ENCODE measurements around the gene FAH. TPM values are rescaled to one million over a fixed set of nuclear protein-coding genes. Genes with fewer than 3 reads are reported as not detected.
"Not testable (repeated sequence)": the region's sequence is repeated elsewhere in the genome, so short reads cannot be mapped to it uniquely, and the experiment has no call there.

Gene FAH
- total RNA-seq, 2 donors from 2014 or later, result 16.0 to 39.8 TPM

DNA sequence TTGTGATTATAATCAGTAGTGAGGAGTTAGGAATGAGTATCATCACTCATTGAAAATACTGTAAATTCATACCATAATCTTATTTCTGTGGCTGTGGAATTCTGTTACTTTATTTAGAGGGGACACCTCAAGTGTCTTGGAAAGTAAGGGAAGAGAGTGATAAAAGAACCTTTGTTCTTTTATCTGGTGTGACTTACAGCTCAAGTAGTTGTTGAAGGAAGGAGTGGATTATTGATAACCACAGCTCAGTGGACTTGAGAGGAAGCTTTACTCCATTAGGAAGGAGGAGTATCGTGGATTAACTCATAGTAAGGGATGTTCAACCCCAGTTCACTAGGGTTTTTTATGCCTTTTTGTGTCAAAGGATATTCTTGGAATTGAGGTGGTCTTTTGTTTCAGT is 32.2 kb upstream of the FAH start:
- no peak overlapping the region for H3K27ac ChIP-seq
- intact Hi-C loops (cut with DNase I), result no loop called here
- no peaks in the 10 kb centered on the region for H3K36me3 ChIP-seq
- H3K9ac ChIP-seq (ENCODE audit: low read depth in 2 of 2, low read length in 2 of 2), result no peak overlapping the region
- TF ChIP-seq, protein P1, sequence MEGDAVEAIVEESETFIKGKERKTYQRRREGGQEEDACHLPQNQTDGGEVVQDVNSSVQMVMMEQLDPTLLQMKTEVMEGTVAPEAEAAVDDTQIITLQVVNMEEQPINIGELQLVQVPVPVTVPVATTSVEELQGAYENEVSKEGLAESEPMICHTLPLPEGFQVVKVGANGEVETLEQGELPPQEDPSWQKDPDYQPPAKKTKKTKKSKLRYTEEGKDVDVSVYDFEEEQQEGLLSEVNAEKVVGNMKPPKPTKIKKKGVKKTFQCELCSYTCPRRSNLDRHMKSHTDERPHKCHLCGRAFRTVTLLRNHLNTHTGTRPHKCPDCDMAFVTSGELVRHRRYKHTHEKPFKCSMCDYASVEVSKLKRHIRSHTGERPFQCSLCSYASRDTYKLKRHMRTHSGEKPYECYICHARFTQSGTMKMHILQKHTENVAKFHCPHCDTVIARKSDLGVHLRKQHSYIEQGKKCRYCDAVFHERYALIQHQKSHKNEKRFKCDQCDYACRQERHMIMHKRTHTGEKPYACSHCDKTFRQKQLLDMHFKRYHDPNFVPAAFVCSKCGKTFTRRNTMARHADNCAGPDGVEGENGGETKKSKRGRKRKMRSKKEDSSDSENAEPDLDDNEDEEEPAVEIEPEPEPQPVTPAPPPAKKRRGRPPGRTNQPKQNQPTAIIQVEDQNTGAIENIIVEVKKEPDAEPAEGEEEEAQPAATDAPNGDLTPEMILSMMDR (IDR thresholded peaks at IDR 0.05), result no peak
- no peaks in the 10 kb centered on the region for H3K9me3 ChIP-seq
- no peaks in the 10 kb centered on the region for H3K4me1 ChIP-seq
- no peak for DNase-seq
- H3K4me3 ChIP-seq, result no peak overlapping the region
- no peaks in the 10 kb centered on the region for H3K27me3 ChIP-seq

DNA sequence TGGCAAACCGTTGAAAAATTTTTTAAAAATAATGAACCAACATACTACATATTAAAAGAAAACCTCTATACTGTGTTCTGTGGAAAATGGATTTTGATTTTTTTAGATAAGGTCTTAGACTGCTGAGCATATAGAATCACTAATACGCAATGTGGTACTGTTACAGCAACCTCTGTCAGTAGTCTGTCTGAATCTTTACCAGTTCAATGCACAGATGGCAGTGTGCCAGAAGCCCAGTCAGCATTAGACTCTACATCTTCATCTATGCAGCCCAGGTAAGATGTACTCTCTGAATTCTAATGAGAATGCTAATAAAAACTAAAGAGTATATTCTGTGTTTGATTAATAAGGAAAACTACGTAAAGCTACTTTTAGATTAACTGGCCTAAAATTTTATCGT is 31.3 kb upstream of the FAH start:
- H3K4me3 ChIP-seq, result no peak overlapping the region
- no peak for DNase-seq
- no peaks in the 10 kb centered on the region for H3K27me3 ChIP-seq
- TF ChIP-seq, protein P1 (IDR thresholded peaks at IDR 0.05), result no peak
- H3K27ac ChIP-seq, result no peak overlapping the region
- no peaks in the 10 kb centered on the region for H3K36me3 ChIP-seq
- no peaks in the 10 kb centered on the region for H3K4me1 ChIP-seq
- no peaks in the 10 kb centered on the region for H3K9me3 ChIP-seq
- H3K9ac ChIP-seq (ENCODE audit: low read depth in 2 of 2, low read length in 2 of 2), result no peak overlapping the region
- intact Hi-C loops (cut with DNase I), result no loop called here

DNA sequence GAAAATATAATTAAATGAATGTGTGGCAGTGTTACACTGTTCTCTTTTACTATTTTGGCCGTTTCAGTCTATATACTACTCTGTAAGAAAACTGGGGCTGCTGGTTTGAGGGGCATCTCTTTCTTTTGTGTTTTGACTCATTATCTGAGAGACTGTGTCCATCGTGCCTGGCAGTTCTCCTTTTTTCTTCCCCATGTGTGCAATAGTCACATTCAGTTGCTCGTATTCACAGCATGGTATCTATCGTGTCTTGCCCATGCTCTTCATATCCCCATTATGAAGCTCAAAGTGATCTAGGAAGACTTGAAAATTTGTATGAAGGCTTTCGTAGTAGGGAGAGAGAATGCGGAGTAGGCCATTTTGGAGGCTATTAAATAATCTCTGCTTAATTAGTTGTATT is 29.8 kb upstream of the FAH start:
- intact Hi-C loops (cut with DNase I), result no loop called here
- TF ChIP-seq, protein P1 (IDR thresholded peaks at IDR 0.05), result no peak
- Histone ChIP-seq H3K9me3 (no peaks in the 10 kb centered on the region), H3K36me3 (no peaks in the 10 kb centered on the region), H3K4me1 (no peaks in the 10 kb centered on the region), H3K27me3 (no peaks in the 10 kb centered on the region), H3K9ac (ENCODE audit: low read depth in 2 of 2, low read length in 2 of 2) (no peak overlapping the region), H3K27ac (no peak overlapping the region), H3K4me3 (no peak overlapping the region)
- no peak for DNase-seq

DNA sequence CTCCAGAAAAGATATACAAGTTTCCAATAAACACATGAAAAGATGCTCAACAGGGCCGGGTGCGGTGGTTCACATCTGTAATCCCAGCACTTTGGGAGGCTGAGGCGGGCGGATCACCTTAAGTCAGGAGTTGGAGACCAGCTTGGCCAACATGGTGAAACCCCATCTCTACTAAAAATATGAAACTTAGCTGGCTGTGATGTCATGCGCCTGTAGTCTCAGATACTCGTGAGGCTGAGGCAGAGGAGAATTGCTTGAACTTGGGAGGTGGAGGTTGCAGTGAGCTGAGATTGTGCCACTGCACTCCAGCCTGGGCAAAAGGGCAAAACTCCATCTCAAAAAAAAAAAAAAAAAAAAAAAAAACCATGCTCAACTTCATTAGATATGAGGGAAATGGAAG is 25.5 kb upstream of the FAH start:
- not testable (repeated sequence) for H3K36me3 ChIP-seq

DNA sequence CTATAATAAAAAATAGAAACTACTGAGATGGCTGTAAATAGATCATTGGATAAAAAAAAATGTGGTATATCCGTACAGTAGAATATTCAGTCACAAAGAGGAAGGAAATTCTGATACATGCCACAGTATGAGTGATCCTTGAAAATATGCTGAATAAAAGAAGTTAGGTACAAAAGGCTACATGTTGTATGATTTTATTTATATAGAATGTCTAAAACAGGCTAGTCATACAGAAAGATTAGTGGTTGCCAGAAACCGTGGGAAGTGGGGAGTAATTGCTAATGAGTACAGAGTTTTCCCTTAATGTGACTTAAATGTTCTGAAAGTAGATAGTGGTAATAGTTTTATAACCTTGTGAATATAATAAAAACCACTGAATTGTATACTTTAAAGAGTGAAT is 24.9 kb upstream of the FAH start:
- H3K36me3 ChIP-seq, result no peaks in the 10 kb centered on the region
- H3K27me3 ChIP-seq, result no peaks in the 10 kb centered on the region
- TF ChIP-seq, protein P1 (IDR thresholded peaks at IDR 0.05), result no peak
- no peak for DNase-seq
- H3K9ac ChIP-seq (ENCODE audit: low read depth in 2 of 2, low read length in 2 of 2), result no peak overlapping the region
- H3K27ac ChIP-seq, result no peak overlapping the region
- intact Hi-C loops (cut with DNase I), result no loop called here
- H3K4me3 ChIP-seq, result no peak overlapping the region
- no peaks in the 10 kb centered on the region for H3K9me3 ChIP-seq
- H3K4me1 ChIP-seq, result no peaks in the 10 kb centered on the region

More for the DNA sequence above, 25.5 kb upstream of the FAH start:
- H3K9me3 ChIP-seq; H3K9ac ChIP-seq (ENCODE audit: low read depth in 2 of 2, low read length in 2 of 2); H3K4me3 ChIP-seq; H3K27me3 ChIP-seq; DNase-seq; H3K4me1 ChIP-seq; intact Hi-C loops (cut with DNase I); H3K27ac ChIP-seq: not testable (repeated sequence)

DNA sequence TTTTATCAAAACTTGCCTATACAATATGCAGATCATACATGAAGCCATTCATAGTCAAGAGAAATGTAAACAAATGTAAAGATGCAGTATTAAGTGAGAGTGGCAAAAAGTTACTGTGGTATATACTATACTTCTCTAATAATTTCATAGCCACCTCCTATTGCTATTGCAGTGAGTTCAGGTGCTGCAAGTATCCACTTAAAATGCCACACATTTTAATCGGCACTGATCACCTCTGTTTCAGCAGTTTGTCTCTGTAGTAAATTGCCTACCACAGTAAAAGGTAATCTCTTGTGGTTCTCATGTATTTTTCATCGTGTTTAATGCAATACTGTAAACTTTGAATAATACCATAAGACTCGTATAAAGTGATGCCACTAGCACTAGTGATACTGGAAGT is 20.4 kb upstream of the FAH start:
- H3K9me3 ChIP-seq, result no peaks in the 10 kb centered on the region
- H3K4me3 ChIP-seq, result no peak overlapping the region
- no peaks in the 10 kb centered on the region for H3K27me3 ChIP-seq
- H3K36me3 ChIP-seq, result no peaks in the 10 kb centered on the region
- intact Hi-C loops (cut with DNase I), result no loop called here
- DNase-seq, result no peak
- no peaks in the 10 kb centered on the region for H3K4me1 ChIP-seq
- no peak overlapping the region for H3K27ac ChIP-seq
- no peak overlapping the region for H3K9ac ChIP-seq (ENCODE audit: low read depth in 2 of 2, low read length in 2 of 2)
- TF ChIP-seq, protein P1 (IDR thresholded peaks at IDR 0.05), result no peak

Measured in colonic mucosa (tissue), 4 donors.